GM21447 (cell line): Measurements from ENCODE around the gene CDC42SE1.

Experiments
- ATAC-seq: cut with Tn5 transposase; IDR thresholded peaks from one replicate; pipeline ENCODE4 v1.9.1; 2021; ENCODE audit not compliant: unreplicated experiment

CDC42SE1 gene

GRCh38 chr1:151054971-151055547 lies 4.4 kb downstream of the CDC42SE1 start:
- ATAC-seq, result no peak

DNA sequence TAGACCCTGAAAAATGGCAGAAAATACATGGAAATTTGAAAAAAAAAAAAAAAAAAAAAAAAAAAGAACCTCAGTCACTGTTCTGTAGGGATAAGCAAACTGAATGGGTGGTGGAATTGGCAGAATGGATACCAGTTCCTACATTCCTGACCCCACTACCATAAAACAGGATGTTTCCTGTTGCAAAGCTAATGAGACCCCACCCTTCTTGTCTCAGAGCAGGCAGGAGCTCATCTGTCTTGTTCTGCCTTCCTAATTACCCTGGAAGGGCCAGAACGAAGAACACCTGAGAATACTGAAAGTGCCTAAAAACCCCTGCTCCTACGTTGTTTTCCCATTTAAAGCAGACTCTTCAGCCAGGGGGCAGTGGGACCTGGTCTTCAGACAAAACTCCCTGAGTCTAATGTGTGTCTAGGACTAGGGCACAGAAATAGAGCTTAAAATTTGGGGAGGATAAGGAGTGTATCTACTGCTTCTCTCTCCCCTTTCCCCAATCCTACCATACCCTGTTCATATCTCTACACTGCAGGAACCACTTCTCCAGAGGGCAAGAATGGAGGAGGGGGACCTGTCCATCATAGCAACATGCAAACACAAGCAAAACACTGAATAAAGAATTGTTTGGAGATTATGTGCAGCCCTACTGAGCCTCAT lies 7.9 kb downstream of the CDC42SE1 start:
- no peak for ATAC-seq

DNA sequence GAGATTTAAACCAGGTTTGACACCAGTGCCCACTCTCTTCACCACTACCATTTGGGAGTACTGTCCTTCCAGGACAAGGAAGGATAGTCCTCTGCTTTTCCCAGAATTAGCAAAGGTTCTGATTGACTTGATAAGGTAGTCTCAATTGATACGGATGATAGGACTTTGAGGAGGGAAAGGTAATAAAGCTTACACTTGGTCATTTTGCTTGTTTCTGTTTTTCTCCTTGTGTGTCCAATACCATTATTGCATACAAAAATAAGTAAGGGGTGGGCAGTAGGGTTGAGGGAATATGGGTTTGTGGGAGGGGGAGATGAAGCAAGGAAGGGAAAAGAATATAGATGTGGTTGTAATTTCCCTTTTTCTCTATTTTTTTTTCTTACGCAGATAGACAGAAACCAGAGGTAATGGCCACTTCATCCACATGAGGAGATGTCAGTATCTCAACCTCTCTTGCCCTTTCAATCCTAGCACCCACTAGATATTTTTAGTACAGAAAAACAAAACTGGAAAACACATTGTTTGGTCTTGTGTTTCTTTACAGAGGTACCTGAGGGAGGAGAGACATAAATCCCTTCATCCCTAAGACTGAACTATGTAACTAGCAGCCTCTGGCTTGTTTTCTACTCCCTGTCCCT lies 9.3 kb downstream of the CDC42SE1 start:
- no peak for ATAC-seq

DNA sequence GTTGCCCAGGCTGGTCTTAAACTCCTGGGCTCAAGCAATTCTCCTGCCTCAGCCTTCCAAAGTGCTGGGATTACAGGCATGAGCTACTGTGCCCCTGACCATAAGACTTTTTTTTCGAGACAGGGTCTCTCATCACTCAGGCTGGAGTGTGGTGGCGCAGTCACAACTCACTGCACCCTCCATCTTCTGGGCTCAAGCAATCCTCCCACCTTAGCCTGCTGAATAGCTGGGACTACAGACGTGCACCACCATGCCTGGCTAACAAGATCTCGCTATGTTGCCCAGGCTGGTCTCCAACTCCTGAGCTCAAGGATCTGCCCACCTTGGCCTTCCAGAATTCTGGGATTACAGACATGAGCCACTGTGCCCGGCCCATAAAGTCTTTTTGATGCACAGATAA lies 10.0 kb downstream of the CDC42SE1 start:
- no peak for ATAC-seq

- no peak for ATAC-seq
These were observed 10.8 kb downstream of the CDC42SE1 start for GRCh38 chr1:151048645-151049032.

GRCh38 chr1:151047925-151048644 lies 11.3 kb downstream of the CDC42SE1 start:
- ATAC-seq, result peak; percentile 68

GRCh38 chr1:151047591-151047924 lies 11.9 kb downstream of the CDC42SE1 start, which contains the start of gene C1orf56:
TSS of gene C1orf56 (plus strand) at chr1:151047751. CDS start at chr1:151047848, 97 bp downstream.
- ATAC-seq, result peak; percentile 55

GRCh38 chr1:151043163-151043562 lies 16.3 kb downstream of the CDC42SE1 start:
- ATAC-seq, result no peak

GRCh38 chr1:151039521-151039920 lies 19.9 kb downstream of the CDC42SE1 start:
- ATAC-seq, result no peak

GRCh38 chr1:151037032-151037431 lies 22.4 kb downstream of the CDC42SE1 start:
- no peak for ATAC-seq

- no peak for ATAC-seq
These were observed 23.1 kb downstream of the CDC42SE1 start, which contains the start of gene BNIPL for GRCh38 chr1:151036356-151036755. TSS of gene BNIPL (plus strand) at chr1:151036586. CDS start at chr1:151036726, 140 bp downstream.

GRCh38 chr1:151035167-151035566 lies 24.3 kb downstream of the CDC42SE1 start:
- ATAC-seq, result no peak

DNA sequence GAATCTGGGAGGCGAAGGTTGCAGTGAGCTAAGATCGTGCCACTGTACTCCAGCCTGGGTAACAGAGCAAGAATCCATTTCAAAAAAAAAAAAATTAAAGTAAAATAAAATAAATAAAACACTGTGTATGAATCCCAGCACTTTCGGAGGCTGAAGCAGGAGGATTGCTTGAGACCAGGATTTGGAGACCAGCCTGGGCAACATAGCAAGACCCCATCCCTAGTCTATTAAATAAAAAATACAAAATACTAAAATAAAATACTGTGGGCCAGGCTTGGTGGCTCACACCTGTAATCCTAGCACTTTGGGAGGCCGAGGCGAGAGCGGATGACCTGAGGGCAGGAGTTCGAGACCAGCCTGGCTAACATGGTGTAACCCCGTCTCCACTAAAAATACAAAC lies 27.3 kb downstream of the CDC42SE1 start:
- ATAC-seq, result no peak

GRCh38 chr1:151026460-151026859 lies 33.0 kb downstream of the CDC42SE1 start:
- no peak for ATAC-seq

DNA sequence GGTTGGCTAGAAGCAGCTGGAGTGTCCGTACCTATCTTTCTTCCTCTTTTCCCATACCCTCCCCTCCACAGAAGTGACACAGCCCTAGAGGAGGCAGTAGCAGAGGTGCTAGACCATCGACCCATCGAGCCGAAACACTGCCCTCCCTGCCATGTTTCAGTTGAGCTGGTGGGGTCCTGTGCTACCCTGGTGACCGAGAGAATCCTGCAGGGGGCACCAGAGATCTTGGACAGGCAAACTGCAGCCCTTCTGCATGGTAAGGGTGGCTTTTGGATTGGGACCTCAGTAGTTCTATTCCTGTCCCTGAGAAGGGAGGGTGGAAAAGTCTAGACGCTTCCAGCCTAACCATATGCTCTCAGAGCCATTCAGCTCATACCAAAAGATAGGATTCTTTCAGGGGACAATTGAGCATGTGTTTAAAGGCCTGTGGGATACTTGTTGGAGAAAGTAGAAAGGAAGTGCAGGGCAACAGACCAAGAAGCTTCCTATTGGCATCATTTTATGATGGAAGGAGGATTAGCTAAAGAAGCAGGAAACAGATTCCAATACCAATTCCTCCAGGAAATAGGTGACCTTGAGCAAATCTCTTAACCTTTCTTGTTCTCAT lies 34.8 kb downstream of the CDC42SE1 start:
- no peak for ATAC-seq

DNA sequence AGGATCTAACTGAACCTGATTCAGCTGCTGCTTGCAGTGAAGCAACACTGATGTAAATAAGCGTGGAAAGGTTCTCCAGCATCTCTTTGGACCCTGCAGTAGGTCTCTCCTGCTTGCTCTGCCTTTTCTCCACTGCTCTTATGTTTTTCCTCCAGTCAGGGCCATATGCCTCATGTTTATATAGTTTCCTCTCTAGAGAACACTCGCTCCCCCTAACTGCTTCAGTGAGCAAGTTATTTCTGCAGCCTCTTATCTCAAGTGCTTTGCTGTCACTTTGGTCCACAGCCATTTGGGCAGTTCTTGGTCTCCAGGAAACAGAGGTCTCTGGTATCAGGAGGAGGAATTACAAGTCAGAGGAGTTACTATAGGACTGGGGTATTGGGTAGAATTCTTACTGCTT lies 45.9 kb downstream of the CDC42SE1 start:
- ATAC-seq, result no peak

GRCh38 chr1:151012684-151013471 lies 46.5 kb downstream of the CDC42SE1 start:
- ATAC-seq, result no peak

DNA sequence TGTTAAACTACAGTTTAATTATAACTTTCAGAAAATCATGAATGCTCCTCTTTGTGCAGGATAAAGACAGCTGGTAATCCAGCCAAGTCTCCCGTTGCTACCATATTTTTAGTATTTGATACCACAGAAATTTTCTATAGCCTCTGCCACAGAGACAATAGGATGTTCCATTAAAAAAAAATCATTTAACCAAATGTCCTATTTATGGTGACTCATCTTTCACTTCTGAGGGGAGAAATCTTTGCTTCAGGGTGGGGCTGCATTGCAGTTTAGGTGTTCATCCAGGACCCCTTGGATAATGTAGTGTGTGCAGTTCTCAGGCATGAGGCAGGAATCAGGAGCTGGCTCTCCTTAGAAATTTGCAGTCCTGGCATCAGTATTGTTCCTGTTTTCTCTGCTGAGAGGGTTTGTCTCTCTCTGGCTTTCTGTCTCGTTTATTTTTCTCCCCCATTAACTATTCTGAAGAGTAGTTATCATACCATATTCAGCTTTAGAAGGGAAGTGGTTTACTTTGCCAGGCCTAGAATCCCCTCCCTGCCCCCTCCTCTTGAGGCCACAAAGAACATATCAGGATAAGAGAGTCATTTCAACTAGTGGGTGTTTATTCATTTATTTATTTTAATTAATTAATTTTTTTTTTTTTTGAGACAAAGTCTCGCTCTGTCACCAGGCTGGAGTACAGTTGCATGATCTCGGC lies 48.1 kb downstream of the CDC42SE1 start:
- no peak for ATAC-seq

- ATAC-seq, result no peak
These were observed 49.1 kb downstream of the CDC42SE1 start for GRCh38 chr1:151010346-151010726.
